SK-N-SH treated with all-trans-retinoic acid at 6 μM for 48 hours (cell line): ENCODE data around the gene SUPT16H.

Source experiments
- CSDC2 ChIP-seq: fragments of 250-450 bp; sonication (Bioruptor Pico); IDR thresholded peaks from 2 replicates; pipeline ENCODE4 v1.5.0; 2020; ENCODE audit warnings: mild to moderate bottlenecking, moderate library complexity
- ESRRG ChIP-seq: fragments of 250-450 bp; sonication (Bioruptor Pico); IDR thresholded peaks from 2 replicates; pipeline ENCODE4 v1.6.1; 2021; ENCODE audit warnings: mild to moderate bottlenecking
- GLIS3 ChIP-seq: fragments of 250-450 bp; sonication (Bioruptor Pico); IDR thresholded peaks from 2 replicates; pipeline ENCODE4 v1.5.0; 2020; ENCODE audit warnings: mild to moderate bottlenecking, moderate library complexity
- RARB ChIP-seq: fragments of 250-450 bp; sonication (Bioruptor Pico); IDR thresholded peaks from 2 replicates; pipeline ENCODE4 v1.8.0; 2021; ENCODE audit warnings: mild to moderate bottlenecking, moderate library complexity
- TCF4 ChIP-seq: fragments of 250-450 bp; sonication (Bioruptor Pico); IDR thresholded peaks from 2 replicates; pipeline ENCODE4 v1.8.0; 2021; ENCODE audit warnings: mild to moderate bottlenecking, moderate library complexity, borderline replicate concordance
- ZFP3 ChIP-seq: fragments of 250-450 bp; sonication (Bioruptor Pico); IDR thresholded peaks from 2 replicates; pipeline ENCODE4 v1.5.0; 2020; ENCODE audit warnings: mild to moderate bottlenecking, moderate library complexity
- ZFP30 ChIP-seq: fragments of 450-650 bp; formaldehyde crosslinking; IDR thresholded peaks from 2 replicates; pipeline ENCODE4 v1.5.0; 2022; ENCODE audit warnings: mild to moderate bottlenecking, moderate library complexity
- ZNF70 ChIP-seq: fragments of 450-650 bp; formaldehyde crosslinking; IDR thresholded peaks from 2 replicates; pipeline ENCODE4 v1.5.0; 2020; ENCODE audit warnings: mild to moderate bottlenecking, moderate library complexity
- TF ChIP-seq, protein P1 (sequence below): fragments of 250-450 bp; sonication (Bioruptor Pico); IDR thresholded peaks from 2 replicates; pipeline ENCODE4 v1.5.1; 2021; ENCODE audit warnings: mild to moderate bottlenecking, moderate library complexity
- TF ChIP-seq, protein P2 (sequence below): fragments of 250-450 bp; sonication (Bioruptor Pico); IDR thresholded peaks from 2 replicates; pipeline ENCODE4 v1.8.0; 2020; ENCODE audit warnings: mild to moderate bottlenecking, moderate library complexity, borderline replicate concordance
- TF ChIP-seq, protein P3 (sequence below): fragments of 250-450 bp; sonication (Bioruptor Pico); IDR thresholded peaks from 2 replicates; pipeline ENCODE4 v1.8.0; 2021; ENCODE audit warnings: low read depth, mild to moderate bottlenecking, moderate library complexity, borderline replicate concordance
- TF ChIP-seq, protein P4 (sequence below): fragments of 250-450 bp; sonication (Bioruptor Pico); IDR thresholded peaks from 2 replicates; pipeline ENCODE4 v1.5.1; 2020; ENCODE audit warnings: low read depth, mild to moderate bottlenecking, moderate library complexity

GRCh38 chr14:21320913-21321312 lies 62.9 kb downstream of the SUPT16H start:
- no peak for TF ChIP-seq ZNF70 (CRISPR knock-in tag)
- no peak for TF ChIP-seq ESRRG (CRISPR knock-in tag)
- no peak for TF ChIP-seq RARB (CRISPR knock-in tag)
- TF ChIP-seq ZFP30 (CRISPR knock-in tag) = no peak
- TF ChIP-seq CSDC2 = no peak
- TF ChIP-seq, protein P1, sequence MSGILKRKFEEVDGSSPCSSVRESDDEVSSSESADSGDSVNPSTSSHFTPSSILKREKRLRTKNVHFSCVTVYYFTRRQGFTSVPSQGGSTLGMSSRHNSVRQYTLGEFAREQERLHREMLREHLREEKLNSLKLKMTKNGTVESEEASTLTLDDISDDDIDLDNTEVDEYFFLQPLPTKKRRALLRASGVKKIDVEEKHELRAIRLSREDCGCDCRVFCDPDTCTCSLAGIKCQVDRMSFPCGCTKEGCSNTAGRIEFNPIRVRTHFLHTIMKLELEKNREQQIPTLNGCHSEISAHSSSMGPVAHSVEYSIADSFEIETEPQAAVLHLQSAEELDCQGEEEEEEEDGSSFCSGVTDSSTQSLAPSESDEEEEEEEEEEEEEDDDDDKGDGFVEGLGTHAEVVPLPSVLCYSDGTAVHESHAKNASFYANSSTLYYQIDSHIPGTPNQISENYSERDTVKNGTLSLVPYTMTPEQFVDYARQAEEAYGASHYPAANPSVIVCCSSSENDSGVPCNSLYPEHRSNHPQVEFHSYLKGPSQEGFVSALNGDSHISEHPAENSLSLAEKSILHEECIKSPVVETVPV (CRISPR knock-in tag) = no peak
- TF ChIP-seq, protein P2, sequence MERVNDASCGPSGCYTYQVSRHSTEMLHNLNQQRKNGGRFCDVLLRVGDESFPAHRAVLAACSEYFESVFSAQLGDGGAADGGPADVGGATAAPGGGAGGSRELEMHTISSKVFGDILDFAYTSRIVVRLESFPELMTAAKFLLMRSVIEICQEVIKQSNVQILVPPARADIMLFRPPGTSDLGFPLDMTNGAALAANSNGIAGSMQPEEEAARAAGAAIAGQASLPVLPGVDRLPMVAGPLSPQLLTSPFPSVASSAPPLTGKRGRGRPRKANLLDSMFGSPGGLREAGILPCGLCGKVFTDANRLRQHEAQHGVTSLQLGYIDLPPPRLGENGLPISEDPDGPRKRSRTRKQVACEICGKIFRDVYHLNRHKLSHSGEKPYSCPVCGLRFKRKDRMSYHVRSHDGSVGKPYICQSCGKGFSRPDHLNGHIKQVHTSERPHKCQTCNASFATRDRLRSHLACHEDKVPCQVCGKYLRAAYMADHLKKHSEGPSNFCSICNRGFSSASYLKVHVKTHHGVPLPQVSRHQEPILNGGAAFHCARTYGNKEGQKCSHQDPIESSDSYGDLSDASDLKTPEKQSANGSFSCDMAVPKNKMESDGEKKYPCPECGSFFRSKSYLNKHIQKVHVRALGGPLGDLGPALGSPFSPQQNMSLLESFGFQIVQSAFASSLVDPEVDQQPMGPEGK (CRISPR knock-in tag) = no peak
- TF ChIP-seq, protein P3, sequence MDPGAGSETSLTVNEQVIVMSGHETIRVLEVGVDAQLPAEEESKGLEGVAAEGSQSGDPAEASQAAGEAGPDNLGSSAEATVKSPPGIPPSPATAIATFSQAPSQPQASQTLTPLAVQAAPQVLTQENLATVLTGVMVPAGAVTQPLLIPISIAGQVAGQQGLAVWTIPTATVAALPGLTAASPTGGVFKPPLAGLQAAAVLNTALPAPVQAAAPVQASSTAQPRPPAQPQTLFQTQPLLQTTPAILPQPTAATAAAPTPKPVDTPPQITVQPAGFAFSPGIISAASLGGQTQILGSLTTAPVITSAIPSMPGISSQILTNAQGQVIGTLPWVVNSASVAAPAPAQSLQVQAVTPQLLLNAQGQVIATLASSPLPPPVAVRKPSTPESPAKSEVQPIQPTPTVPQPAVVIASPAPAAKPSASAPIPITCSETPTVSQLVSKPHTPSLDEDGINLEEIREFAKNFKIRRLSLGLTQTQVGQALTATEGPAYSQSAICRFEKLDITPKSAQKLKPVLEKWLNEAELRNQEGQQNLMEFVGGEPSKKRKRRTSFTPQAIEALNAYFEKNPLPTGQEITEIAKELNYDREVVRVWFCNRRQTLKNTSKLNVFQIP (CRISPR knock-in tag) = no peak
- TF ChIP-seq ZFP3 (CRISPR knock-in tag) = no peak
- TF ChIP-seq, protein P4, sequence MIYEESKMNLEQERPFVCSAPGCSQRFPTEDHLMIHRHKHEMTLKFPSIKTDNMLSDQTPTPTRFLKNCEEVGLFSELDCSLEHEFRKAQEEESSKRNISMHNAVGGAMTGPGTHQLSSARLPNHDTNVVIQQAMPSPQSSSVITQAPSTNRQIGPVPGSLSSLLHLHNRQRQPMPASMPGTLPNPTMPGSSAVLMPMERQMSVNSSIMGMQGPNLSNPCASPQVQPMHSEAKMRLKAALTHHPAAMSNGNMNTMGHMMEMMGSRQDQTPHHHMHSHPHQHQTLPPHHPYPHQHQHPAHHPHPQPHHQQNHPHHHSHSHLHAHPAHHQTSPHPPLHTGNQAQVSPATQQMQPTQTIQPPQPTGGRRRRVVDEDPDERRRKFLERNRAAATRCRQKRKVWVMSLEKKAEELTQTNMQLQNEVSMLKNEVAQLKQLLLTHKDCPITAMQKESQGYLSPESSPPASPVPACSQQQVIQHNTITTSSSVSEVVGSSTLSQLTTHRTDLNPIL (CRISPR knock-in tag) = no peak
- TF ChIP-seq GLIS3 (CRISPR knock-in tag) = no peak
- TF ChIP-seq TCF4 (CRISPR knock-in tag) = no peak
